Loucy (cell line): ENCODE data around the gene LHFPL2.

ENCODE experiments used
- CTCF ChIP-seq: fragments of 200-600 bp; sonication (generic); conservative IDR thresholded peaks from 2 replicates; pipeline ENCODE4 v1.5.1; 2014; ENCODE audit warnings: mild to moderate bottlenecking, antibody characterized with exemption, low read length
- EZH2phosphoT487 ChIP-seq: fragments of 200-600 bp; IDR thresholded peaks from 2 replicates; pipeline ENCODE4 v1.6.1; 2018; ENCODE audit warnings: antibody characterized with exemption, mild to moderate bottlenecking, moderate library complexity, borderline replicate concordance

- TF ChIP-seq CTCF = no peak
- no peak for TF ChIP-seq EZH2phosphoT487
These were observed 113.7 kb downstream of the LHFPL2 start for GRCh38 chr5:78534905-78535200.
